HFF-Myc (cell line): Measurements from ENCODE around the gene LRRC4C.

Experiments
- DNase-seq: peaks from one replicate; pipeline ENCODE4 v3.0.0-alpha.2; 2011; ENCODE audit warnings: low read depth; ENCODE audit errors: extremely low read depth
- H3K4me3 ChIP-seq: replicated peaks from 2 replicates; pipeline ENCODE4 v1.5.1; 2011; ENCODE audit warnings: low read depth, mild to moderate bottlenecking, control low read depth, low read length
- CTCF ChIP-seq: IDR thresholded peaks from 2 replicates; pipeline ENCODE4 v1.5.1; 2012; ENCODE audit warnings: mild to moderate bottlenecking, low read depth, low read length, control low read depth; ENCODE audit errors: missing control alignments

LRRC4C gene

GRCh38 chr11:41134971-41135370 is 324.5 kb downstream of the LRRC4C start:
- no peak for TF ChIP-seq CTCF

GRCh38 chr11:41133023-41133422 is 326.4 kb downstream of the LRRC4C start:
- no peak for DNase-seq

More at GRCh38 chr11:41134971-41135370, 324.5 kb downstream of the LRRC4C start:
- no peak for DNase-seq
- H3K4me3 ChIP-seq: no peak overlapping the region

GRCh38 chr11:41121600-41121999 is 337.9 kb downstream of the LRRC4C start:
- no peak for DNase-seq

More at GRCh38 chr11:41133023-41133422, 326.4 kb downstream of the LRRC4C start:
- no peak for TF ChIP-seq CTCF
- H3K4me3 ChIP-seq: no peak overlapping the region

DNA sequence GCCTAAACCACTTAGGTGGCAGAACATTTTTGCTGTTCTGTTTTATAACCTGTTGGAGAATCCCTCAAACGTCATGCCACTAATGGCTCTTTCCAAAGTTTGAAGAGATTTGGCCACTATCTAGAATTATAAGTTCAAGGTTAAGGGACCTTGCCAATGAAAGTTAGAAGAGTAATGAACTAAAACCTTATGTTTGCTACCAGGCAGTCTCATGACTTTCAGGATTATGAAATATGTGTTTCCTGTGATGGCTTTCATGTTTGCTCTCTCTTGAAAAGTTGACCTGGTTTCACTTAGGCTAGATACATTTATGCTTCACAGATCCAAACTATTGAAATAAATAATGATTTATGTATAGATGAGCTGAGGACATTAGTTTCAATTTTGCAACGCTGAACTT is 340.0 kb downstream of the LRRC4C start:
- H3K4me3 ChIP-seq: no peak overlapping the region
- DNase-seq: no peak
- TF ChIP-seq CTCF: no peak

More at GRCh38 chr11:41121600-41121999, 337.9 kb downstream of the LRRC4C start:
- no peak for TF ChIP-seq CTCF
- H3K4me3 ChIP-seq: no peak overlapping the region

GRCh38 chr11:41118521-41118920 is 340.9 kb downstream of the LRRC4C start:
- no peak overlapping the region for H3K4me3 ChIP-seq
- no peak for DNase-seq
- no peak for TF ChIP-seq CTCF

- no peak for TF ChIP-seq CTCF
- H3K4me3 ChIP-seq: no peak overlapping the region
- no peak for DNase-seq
These were observed 342.5 kb downstream of the LRRC4C start for GRCh38 chr11:41116970-41117369.

GRCh38 chr11:41115066-41115465 is 344.4 kb downstream of the LRRC4C start:
- DNase-seq: no peak
- no peak overlapping the region for H3K4me3 ChIP-seq
- TF ChIP-seq CTCF: no peak
